Esophagus muscularis mucosa (tissue), 4 donors: Measurements from ENCODE around the gene VGLL4. TPM values are rescaled to one million over a fixed set of nuclear protein-coding genes. Genes with fewer than 3 reads are reported as not detected.

Experiments used
- DNase-seq: peaks from one replicate; pipeline ENCODE4 v3.0.0-alpha.2; 2017; ENCODE audit errors: extremely low spot score
- H3K27ac ChIP-seq, 4 donors: fragments of 200-600 bp; sonication (generic); replicated peaks in 1 of 4; 1 replicate in 3 of 4; 2 replicates in 1 of 4; pipeline ENCODE4 v1.5.1; 2016 to 2019; ENCODE audit warnings: mild to moderate bottlenecking in 1 of 4
- H3K27me3 ChIP-seq, 4 donors: fragments of 200-600 bp; sonication (generic); one replicate each; pipeline versions ENCODE4 v1.5.1 to v1.6.0; 2016 to 2019
- H3K36me3 ChIP-seq, 4 donors: fragments of 200-600 bp; sonication (generic); one replicate each; pipeline ENCODE4 v1.5.1; 2016 to 2019
- H3K4me1 ChIP-seq, 4 donors: fragments of 200-600 bp; sonication (generic); one replicate each; pipeline ENCODE4 v1.5.1; 2016 to 2019
- H3K4me3 ChIP-seq, 4 donors: fragments of 200-600 bp; sonication (generic); 1 replicate in 2 of 4; 2 replicates in 2 of 4; pipeline ENCODE4 v1.5.1; 2016 to 2019; ENCODE audit warnings: mild to moderate bottlenecking in 4 of 4, moderate library complexity in 1 of 4
- H3K9me3 ChIP-seq, 4 donors: fragments of 200-600 bp; sonication (generic); 1 replicate in 3 of 4; 2 replicates in 1 of 4; pipeline ENCODE4 v1.5.1; 2016 to 2019
- EP300 ChIP-seq: sonication (generic); formaldehyde crosslinking; IDR thresholded peaks from one replicate; pipeline ENCODE4 v1.6.1; 2017; ENCODE audit warnings: antibody characterized with exemption
- POLR2A ChIP-seq: fragments of 450-650 bp; IDR thresholded peaks from one replicate; pipeline ENCODE4 v1.6.1; 2017; ENCODE audit warnings: antibody characterized with exemption, moderate library complexity, mild to moderate bottlenecking, low read depth
- POLR2AphosphoS5 ChIP-seq, 2 donors: sonication (generic); formaldehyde crosslinking; IDR thresholded peaks; one replicate each; pipeline ENCODE4 v1.6.1; 2017; ENCODE audit warnings: antibody characterized with exemption in 2 of 2
- WGBS: methylation state at CpG from one replicate; pipeline ENCODE4 v1.1.5; 2018; 5-methylcytosine and 5-hydroxymethylcytosine counted together
- intact Hi-C: fragments of 100-400 bp; cut with DNase I; formaldehyde crosslinking; loops from one replicate; pipeline ENCODE4 v1.15.1; 2023
- total RNA-seq, 4 donors: library from RNA; depleted of rRNA; stranded (reverse); fragments of >200 nt; gene quantifications; one replicate each; pipeline versions ENCODE4 v1.1.0 to v1.2.1, GENCODE V29; 2016
- TF ChIP-seq, protein P1 (sequence below), 3 experiments: fragments of 200-600 bp in 2 of 3; fragments of 450-650 bp in 1 of 3; sonication (generic) in 2 of 3; IDR thresholded peaks; one replicate each; pipeline ENCODE4 v1.5.1; 2017 to 2019; ENCODE audit warnings: antibody characterized with exemption in 3 of 3, mild to moderate bottlenecking in 2 of 3, moderate library complexity in 1 of 3

The VGLL4 gene
- total RNA-seq, 4 donors from 2014 or later = 51.5 to 222 (median 80.7) TPM

DNA sequence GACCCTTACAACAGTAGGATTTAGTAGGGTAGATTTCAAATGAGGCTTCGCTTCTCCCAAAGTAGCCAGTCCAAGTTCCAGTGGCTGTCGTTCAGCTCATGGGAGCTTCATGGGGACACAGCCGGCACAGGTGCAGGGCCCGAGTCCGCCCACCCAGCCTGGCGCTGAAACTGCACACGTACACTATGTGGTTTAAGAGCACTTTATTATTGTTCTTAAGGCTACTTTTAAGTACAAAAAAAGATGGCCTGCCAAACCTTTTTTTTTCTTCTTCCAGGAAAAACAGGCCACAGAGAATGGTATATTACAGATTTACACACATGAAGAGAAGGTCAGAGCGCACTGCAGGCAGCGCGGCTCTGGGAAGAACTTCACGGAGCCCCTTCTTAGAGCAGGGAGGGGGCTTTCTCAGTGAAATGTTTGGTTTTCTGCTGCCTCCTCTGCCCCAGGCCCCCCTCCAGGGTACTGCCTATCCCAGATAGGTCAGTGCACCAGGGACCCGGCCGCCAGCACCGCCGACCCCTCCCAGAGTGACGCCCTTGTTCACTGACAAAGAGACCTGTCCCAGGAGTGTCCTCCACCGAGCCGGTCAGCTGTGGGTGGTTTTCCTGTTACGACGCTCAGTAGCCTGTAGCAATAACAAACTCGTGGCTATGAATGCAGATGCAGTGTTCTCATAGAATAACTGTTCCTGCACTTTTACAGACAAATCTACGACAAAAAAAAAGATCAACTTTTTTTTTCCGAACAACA lies 87.7 kb downstream of the VGLL4 start:
- Histone ChIP-seq H3K27ac (peak overlapping the region in 3 of 4 donors; percentile 10 to 66 (median 42)), H3K4me3 (no peak overlapping the region), H3K36me3 (peaks cover 6 to 53% (median 24%) of the 10 kb centered on the region in 4 donors), H3K9me3 (no peaks in the 10 kb centered on the region), H3K27me3 (no peaks in the 10 kb centered on the region), H3K4me1 (peaks cover 61 to 85% (median 76%) of the 10 kb centered on the region in 4 donors)
- 82% methylated on average over 22 of the region's 23 CpGs for WGBS
- DNase-seq = no peak
- TF ChIP-seq POLR2A (no peak), POLR2AphosphoS5 (IDR thresholded peaks at IDR 0.05) (no peak), EP300 (no peak)
- TF ChIP-seq, protein P1, sequence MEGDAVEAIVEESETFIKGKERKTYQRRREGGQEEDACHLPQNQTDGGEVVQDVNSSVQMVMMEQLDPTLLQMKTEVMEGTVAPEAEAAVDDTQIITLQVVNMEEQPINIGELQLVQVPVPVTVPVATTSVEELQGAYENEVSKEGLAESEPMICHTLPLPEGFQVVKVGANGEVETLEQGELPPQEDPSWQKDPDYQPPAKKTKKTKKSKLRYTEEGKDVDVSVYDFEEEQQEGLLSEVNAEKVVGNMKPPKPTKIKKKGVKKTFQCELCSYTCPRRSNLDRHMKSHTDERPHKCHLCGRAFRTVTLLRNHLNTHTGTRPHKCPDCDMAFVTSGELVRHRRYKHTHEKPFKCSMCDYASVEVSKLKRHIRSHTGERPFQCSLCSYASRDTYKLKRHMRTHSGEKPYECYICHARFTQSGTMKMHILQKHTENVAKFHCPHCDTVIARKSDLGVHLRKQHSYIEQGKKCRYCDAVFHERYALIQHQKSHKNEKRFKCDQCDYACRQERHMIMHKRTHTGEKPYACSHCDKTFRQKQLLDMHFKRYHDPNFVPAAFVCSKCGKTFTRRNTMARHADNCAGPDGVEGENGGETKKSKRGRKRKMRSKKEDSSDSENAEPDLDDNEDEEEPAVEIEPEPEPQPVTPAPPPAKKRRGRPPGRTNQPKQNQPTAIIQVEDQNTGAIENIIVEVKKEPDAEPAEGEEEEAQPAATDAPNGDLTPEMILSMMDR (IDR thresholded peaks at IDR 0.05) = no peak
- intact Hi-C loops = no loop called here

DNA sequence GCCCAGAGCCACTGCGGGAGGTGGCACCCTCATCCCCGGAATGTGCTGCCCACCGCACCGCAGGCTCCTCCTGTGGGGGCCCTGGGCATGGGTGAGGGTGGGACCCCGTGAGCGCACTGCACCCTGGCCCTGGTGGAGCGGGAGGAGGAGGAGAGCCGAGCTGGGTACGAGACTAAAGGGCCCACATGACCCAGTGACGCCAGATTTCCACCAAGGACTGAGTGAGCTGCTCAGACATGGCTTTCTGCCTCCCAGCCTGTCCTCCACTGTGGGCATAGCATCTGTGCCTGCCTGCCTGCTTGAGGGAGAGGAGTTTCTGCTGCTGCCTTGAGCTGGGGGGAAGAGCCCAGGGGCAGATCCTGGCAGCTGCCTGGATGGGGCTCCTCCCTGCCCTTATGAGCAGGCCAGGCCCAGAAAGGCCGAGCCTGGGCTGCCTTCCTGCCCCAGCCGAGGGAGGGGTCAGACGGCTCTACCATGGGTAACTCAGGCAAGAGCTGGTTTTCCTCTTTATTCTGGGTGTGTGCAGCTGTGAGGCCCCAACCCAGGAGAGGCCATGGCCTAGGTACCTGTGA lies 88.4 kb downstream of the VGLL4 start:
- TF ChIP-seq POLR2AphosphoS5 (IDR thresholded peaks at IDR 0.05) (no peak), POLR2A (no peak), EP300 (no peak)
- TF ChIP-seq, protein P1 (IDR thresholded peaks at IDR 0.05) = no peak
- intact Hi-C loops = no loop called here
- no peak for DNase-seq
- Histone ChIP-seq H3K9me3 (no peaks in the 10 kb centered on the region), H3K27ac (peak overlapping the region in 3 of 4 donors; percentile 10 to 66 (median 42)), H3K27me3 (no peaks in the 10 kb centered on the region), H3K4me1 (peaks cover 53 to 78% (median 69%) of the 10 kb centered on the region in 4 donors), H3K36me3 (peaks cover 6 to 53% (median 24%) of the 10 kb centered on the region in 4 donors), H3K4me3 (no peak overlapping the region)
- WGBS = 90% methylated on average over 3 of the region's 13 CpGs

DNA sequence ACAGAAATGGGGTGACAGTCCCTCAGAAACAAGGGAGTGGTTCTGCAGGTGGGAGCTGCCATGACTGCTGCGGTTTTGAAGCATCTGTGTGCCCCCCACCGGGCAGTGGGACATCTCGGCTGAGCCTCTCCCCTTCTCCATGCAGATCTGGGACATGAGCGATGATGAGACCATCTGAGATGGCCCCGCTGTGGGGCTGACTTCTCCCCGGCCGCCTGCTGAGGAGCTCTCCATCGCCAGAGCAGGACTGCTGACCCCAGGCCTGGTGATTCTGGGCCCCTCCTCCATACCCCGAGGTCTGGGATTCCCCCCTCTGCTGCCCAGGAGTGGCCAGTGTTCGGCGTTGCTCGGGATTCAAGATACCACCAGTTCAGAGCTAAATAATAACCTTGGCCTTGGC lies 89.0 kb downstream of the VGLL4 start:
- peaks cover 47 to 71% (median 63%) of the 10 kb centered on the region in 4 donors for H3K4me1 ChIP-seq
- no peak for DNase-seq
- intact Hi-C loops = no loop called here
- peak overlapping the region in 3 of 4 donors; percentile 42 to 66 (median 50) for H3K27ac ChIP-seq
- no peaks in the 10 kb centered on the region for H3K27me3 ChIP-seq
- TF ChIP-seq POLR2AphosphoS5 (IDR thresholded peaks at IDR 0.05) = no peak
- TF ChIP-seq, protein P1 (IDR thresholded peaks at IDR 0.05) = no peak
- TF ChIP-seq EP300 = no peak
- no peak for TF ChIP-seq POLR2A
- no peaks in the 10 kb centered on the region for H3K9me3 ChIP-seq
- WGBS = 91% methylated on average over 7 of the region's 12 CpGs
- no peak overlapping the region for H3K4me3 ChIP-seq
- peaks cover 6 to 52% (median 24%) of the 10 kb centered on the region in 4 donors for H3K36me3 ChIP-seq

DNA sequence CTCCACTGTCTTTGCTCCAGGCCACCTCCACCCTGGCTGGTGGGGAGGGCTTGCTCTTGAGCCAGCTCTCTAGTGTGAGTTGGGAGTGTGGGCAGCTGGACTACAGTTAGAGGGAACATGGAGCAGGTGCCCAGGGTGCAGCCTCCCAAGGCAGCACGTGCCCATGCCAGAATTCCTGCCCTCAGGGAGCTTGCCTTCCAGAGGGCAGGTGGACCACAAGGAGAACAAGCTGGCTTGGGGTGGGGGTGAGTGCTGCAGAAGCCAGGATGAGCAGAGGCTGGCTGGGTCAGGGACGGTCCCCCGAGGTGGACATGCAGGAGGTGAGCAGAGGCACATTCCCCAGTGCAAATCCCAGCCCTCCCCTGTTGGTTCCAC lies 89.5 kb downstream of the VGLL4 start:
- no peaks in the 10 kb centered on the region for H3K9me3 ChIP-seq
- no peaks in the 10 kb centered on the region for H3K27me3 ChIP-seq
- WGBS = no CpG with 5 or more reads among the region's 3 CpGs
- H3K27ac ChIP-seq = peak overlapping the region; percentile 41 to 66 (median 57)
- H3K4me3 ChIP-seq = no peak overlapping the region
- intact Hi-C loops = no loop called here
- TF ChIP-seq EP300 (no peak), POLR2A (no peak), POLR2AphosphoS5 (IDR thresholded peaks at IDR 0.05) (no peak)
- TF ChIP-seq, protein P1 (IDR thresholded peaks at IDR 0.05) = no peak
- H3K36me3 ChIP-seq = peaks cover 6 to 48% (median 20%) of the 10 kb centered on the region in 4 donors
- peaks cover 45 to 67% (median 58%) of the 10 kb centered on the region in 4 donors for H3K4me1 ChIP-seq
- no peak for DNase-seq
